Endothelial cell of umbilical vein (primary cell): ENCODE results near the gene PPP2R3B. TPM values are rescaled to one million over a fixed set of nuclear protein-coding genes. Genes with fewer than 3 reads are reported as not detected.

Experiments used
- BruUV-seq: library from RNA; stranded (reverse); fragments of 400-500 nt; replicated peaks from 2 replicates; lab custom pipeline; 2021; lab: Mats Ljungman, UMichigan
- CTCF ChIA-PET: fragments of 300-600, 350-600 bp; sonication (Branson Sonifier 250); formaldehyde crosslinking; loops from one replicate; lab custom pipeline; 2021; ENCODE audit warnings: antibody characterized with exemption, inconsistent platforms; lab: Charles Lee
- POLR2A ChIA-PET: fragments of 300-600, 350-600 bp; sonication (Branson Sonifier 250); formaldehyde crosslinking; loops from one replicate; lab custom pipeline; 2021; ENCODE audit warnings: antibody characterized with exemption, inconsistent platforms; lab: Charles Lee
- DNase-seq: peaks from one replicate; pipeline ENCODE4 v3.0.0-alpha.2; 2011; ENCODE audit warnings: low read depth, low spot score
- FAIRE-seq: peaks from 2 replicates; lab custom pipeline; 2011; peaks lifted over from hg19 to GRCh38; lab: Jason Lieb, UNC
- H2AFZ ChIP-seq: 2 replicates; pipeline ENCODE4 v1.6.0; 2012; ENCODE audit warnings: low read depth, low read length, control low read depth, inconsistent platforms
- H3K27ac ChIP-seq: 2 replicates; pipeline ENCODE4 v1.5.1; 2011; ENCODE audit warnings: low read depth, mild to moderate bottlenecking, control low read depth, low read length, moderate library complexity; ENCODE audit not compliant: insufficient read depth
- H3K27me3 ChIP-seq, 2 experiments: 2 replicates each; pipeline versions ENCODE4 v1.6.0 to v1.6.1; 2011; ENCODE audit warnings: low read length in 2 of 2, mixed read lengths in 1 of 2; ENCODE audit not compliant: control insufficient read depth in 2 of 2, insufficient read depth in 2 of 2
- H3K36me3 ChIP-seq, 2 experiments: 2 replicates in 1 of 2; 3 replicates in 1 of 2; pipeline ENCODE4 v1.5.1; 2011; ENCODE audit warnings: low read length in 2 of 2, mild to moderate bottlenecking in 1 of 2, moderate library complexity in 1 of 2; ENCODE audit not compliant: control insufficient read depth in 2 of 2, insufficient read depth in 2 of 2; ENCODE audit errors: extremely low read depth in 1 of 2
- H3K4me1 ChIP-seq: 3 replicates; pipeline ENCODE4 v1.5.1; 2011; ENCODE audit warnings: mild to moderate bottlenecking, low read length; ENCODE audit not compliant: control insufficient read depth, insufficient read depth; ENCODE audit errors: extremely low read depth
- H3K4me2 ChIP-seq: 2 replicates; pipeline ENCODE4 v1.6.1; 2011; ENCODE audit warnings: low read length, control low read depth, mixed read lengths; ENCODE audit not compliant: insufficient read depth
- H3K4me3 ChIP-seq, 3 experiments: fragments of 200-600 bp in 1 of 3; sonication (generic), shearing (Covaris generic) in 1 of 3; replicated peaks in 1 of 3; 2 replicates each; pipeline ENCODE4 v1.5.1; 2011 to 2016; ENCODE audit warnings: control low read depth in 3 of 3, low read length in 3 of 3, mild to moderate bottlenecking in 2 of 3, inconsistent platforms in 1 of 3, low read depth in 1 of 3, moderate library complexity in 1 of 3; ENCODE audit not compliant: insufficient read depth in 1 of 3
- H3K79me2 ChIP-seq: 2 replicates; pipeline ENCODE4 v1.6.0; 2012; ENCODE audit warnings: low read length, inconsistent platforms; ENCODE audit not compliant: control insufficient read depth, insufficient read depth
- H3K9ac ChIP-seq: replicated peaks from 2 replicates; pipeline ENCODE3; 2011; ENCODE audit warnings: low read length, control low read depth; ENCODE audit not compliant: insufficient read depth; ENCODE audit errors: extremely low read depth
- H3K9me1 ChIP-seq: replicated peaks from 3 replicates; pipeline ENCODE4 v1.6.0; 2011; ENCODE audit warnings: mild to moderate bottlenecking, low read length; ENCODE audit not compliant: control insufficient read depth, insufficient read depth; ENCODE audit errors: extremely low read depth
- H3K9me3 ChIP-seq: replicated peaks from 2 replicates; pipeline ENCODE4 v1.5.1; 2012; ENCODE audit warnings: low read length, inconsistent platforms; ENCODE audit not compliant: control insufficient read depth, insufficient read depth
- H4K20me1 ChIP-seq: replicated peaks from 2 replicates; pipeline ENCODE3; 2011; ENCODE audit warnings: mild to moderate bottlenecking, low read length; ENCODE audit not compliant: control insufficient read depth, insufficient read depth; ENCODE audit errors: extremely low read depth
- CTCF ChIP-seq, 2 donors: IDR thresholded peaks; 1 replicate in 1 of 2; 2 replicates in 1 of 2; pipeline ENCODE4 v1.5.1; 2011; ENCODE audit warnings: low read length in 2 of 2, mild to moderate bottlenecking in 2 of 2, moderate library complexity in 2 of 2, control low read depth in 1 of 2, inconsistent platforms in 1 of 2, low read depth in 1 of 2; ENCODE audit not compliant: insufficient read depth in 1 of 2; ENCODE audit errors: extremely low read depth in 1 of 2
- JUN ChIP-seq: IDR thresholded peaks from 2 replicates; pipeline ENCODE4 v1.6.1; 2011; ENCODE audit warnings: borderline replicate concordance, low read depth; ENCODE audit not compliant: insufficient read length, insufficient read depth
- MYC ChIP-seq: IDR thresholded peaks from one replicate; pipeline ENCODE4 v1.6.1; 2011; ENCODE audit warnings: mild to moderate bottlenecking, low read depth, low read length
- dilution Hi-C: fragments of 300-500 bp; cut with MboI; formaldehyde crosslinking; loops from one replicate; pipeline ENCODE4 v1.15.0; 2019; ENCODE audit warnings: low sequenced_read_pairs; ENCODE audit not compliant: extremely low pct_ligation_motif_present
- intact Hi-C: fragments of 100-400 bp; cut with micrococcal nuclease; formaldehyde crosslinking; loops from one replicate; pipeline ENCODE4 v1.10.0; 2022
- polyA plus RNA-seq, 4 experiments: library from polyadenylated mRNA; depleted of rRNA in 3 of 4; stranded (reverse) in 3 of 4; unstranded in 1 of 4; fragments of >200 nt; gene quantifications; 2 replicates each; pipeline versions ENCODE4 v1.2.1 to v1.2.3, GENCODE V29; 2011 to 2012; ENCODE audit warnings: missing spikeins in 1 of 4
- total RNA-seq: library from RNA; stranded (reverse); gene quantifications from 2 replicates; pipeline ENCODE4 v1.2.3, GENCODE V29; 2021
- TF ChIP-seq, protein P1 (sequence below): IDR thresholded peaks from 2 replicates; pipeline ENCODE4 v1.6.1; 2011; ENCODE audit not compliant: insufficient read depth, insufficient read length

PPP2R3B gene
- total and polyA plus RNA-seq, 2 donors (not counting 3 experiments of a cell fraction or from before 2014, with no cell fraction given): 19.1 to 33.6 TPM

DNA sequence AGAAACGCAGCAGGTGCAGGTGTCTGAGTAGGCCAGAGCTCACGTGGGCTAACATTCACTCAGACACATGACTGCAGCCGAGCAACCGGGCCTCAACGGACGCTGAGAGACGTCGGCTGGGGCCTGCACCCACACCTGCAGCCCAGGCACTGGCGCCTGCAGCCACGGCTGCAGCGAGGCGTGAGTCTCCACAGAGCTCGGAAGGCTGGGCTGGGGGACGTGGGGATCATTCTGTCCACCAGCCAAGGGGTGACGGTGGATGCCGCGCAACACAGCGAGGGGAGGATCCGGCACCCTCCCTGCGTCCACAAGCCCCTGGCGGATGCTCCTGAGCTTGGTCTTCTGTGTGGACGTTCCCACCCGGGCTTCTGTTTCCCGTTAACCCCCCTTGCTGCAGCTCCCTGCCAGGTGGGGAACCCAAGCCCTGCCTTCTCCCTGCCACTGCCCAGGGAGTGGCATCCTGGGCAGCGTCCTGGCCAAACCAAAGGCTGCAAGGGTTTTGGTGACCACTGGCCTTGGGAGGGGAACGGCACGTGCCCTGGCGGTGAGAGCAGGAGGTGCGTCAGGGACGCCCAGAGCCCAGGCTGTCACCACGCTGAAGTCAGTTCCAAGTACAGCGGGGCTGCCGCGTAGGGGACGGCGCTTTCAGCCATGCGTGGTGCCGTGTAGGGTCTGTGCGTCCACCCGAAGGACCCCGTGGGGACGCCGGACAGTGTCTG is 16.3 kb downstream of the PPP2R3B start:
- Histone ChIP-seq H3K4me2 (no peak overlapping the region), H4K20me1 (no peaks in the 10 kb centered on the region), H3K79me2 (no peaks in the 10 kb centered on the region), H3K27ac (no peak overlapping the region), H3K4me3 (no peak overlapping the region), H3K36me3 (no peaks in the 10 kb centered on the region), H3K4me1 (peaks cover 15% of the 10 kb centered on the region), H3K9me1 (no peaks in the 10 kb centered on the region), H3K9me3 (no peaks in the 10 kb centered on the region), H2AFZ (no peak overlapping the region), H3K9ac (no peak overlapping the region), H3K27me3 (peaks cover 9 to 16% of the 10 kb centered on the region in 2 experiments)
- ChIA-PET POLR2A (no interaction called here), CTCF (no interaction called here)
- intact Hi-C loops: no loop called here
- dilution Hi-C loops: no loop called here
- BruUV-seq: no TSS peak
- DNase-seq (no peak), FAIRE-seq (no peak)
- no peak for TF ChIP-seq MYC
- TF ChIP-seq CTCF (IDR thresholded peaks at IDR 0.05; ENCODE audit: extremely low read depth in 1 of 2, insufficient read depth in 1 of 2, low read depth in 1 of 2, low read length in 2 of 2): no peak
- TF ChIP-seq, protein P1, sequence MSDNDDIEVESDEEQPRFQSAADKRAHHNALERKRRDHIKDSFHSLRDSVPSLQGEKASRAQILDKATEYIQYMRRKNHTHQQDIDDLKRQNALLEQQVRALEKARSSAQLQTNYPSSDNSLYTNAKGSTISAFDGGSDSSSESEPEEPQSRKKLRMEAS: no peak
- no peak for TF ChIP-seq JUN
